Ishikawa (cell line): ENCODE data around the gene ASIC2.

Experiments used
- CEBPB ChIP-seq: IDR thresholded peaks from 2 replicates; pipeline ENCODE4 v1.6.1; 2012
- CREB1 ChIP-seq: IDR thresholded peaks from 2 replicates; pipeline ENCODE4 v1.6.1; 2012; ENCODE audit warnings: low read depth
- EGR1 ChIP-seq: IDR thresholded peaks from 2 replicates; pipeline ENCODE4 v1.6.1; 2012
- EP300 ChIP-seq: IDR thresholded peaks from 2 replicates; pipeline ENCODE4 v1.6.1; 2012; ENCODE audit warnings: borderline replicate concordance
- NFIC ChIP-seq: IDR thresholded peaks from 2 replicates; pipeline ENCODE4 v1.6.1; 2012
- RAD21 ChIP-seq: IDR thresholded peaks from 2 replicates; pipeline ENCODE4 v1.6.1; 2012; ENCODE audit warnings: low read depth
- REST ChIP-seq: IDR thresholded peaks from 2 replicates; pipeline ENCODE4 v1.6.1; 2012; ENCODE audit warnings: low read depth, mild to moderate bottlenecking
- TAF1 ChIP-seq: IDR thresholded peaks from 2 replicates; pipeline ENCODE4 v1.6.1; 2012; ENCODE audit warnings: low read depth, mild to moderate bottlenecking
- TEAD4 ChIP-seq: IDR thresholded peaks from 2 replicates; pipeline ENCODE4 v1.6.1; 2012
- YY1 ChIP-seq: IDR thresholded peaks from 2 replicates; pipeline ENCODE4 v1.6.1; 2012; ENCODE audit warnings: low read depth
- TF ChIP-seq, protein P1 (sequence below): IDR thresholded peaks from 2 replicates; pipeline ENCODE4 v1.6.1; 2012

DNA sequence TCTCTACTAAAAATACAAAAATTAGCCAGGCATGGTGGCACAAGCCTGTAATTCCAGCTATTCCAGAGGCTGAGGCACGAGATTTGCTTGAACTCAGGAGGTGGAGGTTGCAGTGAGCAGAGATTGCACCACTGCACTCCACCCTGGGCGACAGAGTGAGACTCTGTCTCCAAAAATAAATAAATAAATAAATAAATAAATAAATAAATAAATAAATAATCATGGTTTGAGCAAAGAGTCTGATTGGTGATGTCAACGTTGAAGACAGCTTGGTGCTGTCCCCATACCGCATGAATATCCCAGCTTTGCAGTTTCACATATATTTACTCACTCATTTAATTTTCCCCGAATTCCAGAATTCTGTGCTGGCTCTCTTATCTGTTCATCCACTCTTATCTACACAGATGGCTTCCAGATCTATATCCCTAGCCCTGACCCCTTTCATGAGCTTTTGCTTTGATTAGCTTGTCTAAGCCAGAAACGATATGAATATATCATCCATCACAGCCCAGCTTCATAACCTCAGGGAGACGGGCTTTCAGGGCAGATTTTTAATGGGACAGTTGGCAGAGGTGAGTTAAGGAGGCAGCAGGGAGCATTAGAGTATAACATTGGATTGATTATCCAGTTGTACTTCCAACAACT is 210.4 kb downstream of the ASIC2 start:
- TF ChIP-seq CREB1 (no peak), REST (no peak), CEBPB (no peak), TAF1 (no peak), EGR1 (no peak), NFIC (no peak), RAD21 (no peak), YY1 (no peak), TEAD4 (no peak), EP300 (no peak)
- TF ChIP-seq, protein P1, sequence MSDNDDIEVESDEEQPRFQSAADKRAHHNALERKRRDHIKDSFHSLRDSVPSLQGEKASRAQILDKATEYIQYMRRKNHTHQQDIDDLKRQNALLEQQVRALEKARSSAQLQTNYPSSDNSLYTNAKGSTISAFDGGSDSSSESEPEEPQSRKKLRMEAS = no peak
